ENCODE results near the gene KDM7A. TPM values are rescaled to one million over a fixed set of nuclear protein-coding genes. Genes with fewer than 3 reads are reported as not detected.
"Not testable (repeated sequence)": the region's sequence is repeated elsewhere in the genome, so short reads cannot be mapped to it uniquely, and the experiment has no call there.

KDM7A gene
- total RNA-seq, 4 donors from 2014 or later = 4.1 to 17.5 (median 12.4) TPM

GRCh38 chr7:140206616-140207389 lies 30.0 kb upstream of the KDM7A start:
- TF ChIP-seq CTCF (IDR thresholded peaks at IDR 0.05) = no peak
- TF ChIP-seq POLR2A (IDR thresholded peaks at IDR 0.05) = no peak
- Histone ChIP-seq H3K4me3 (no peak overlapping the region), H3K4me1 (no peaks in the 10 kb centered on the region), H3K36me3 (no peaks in the 10 kb centered on the region), H3K9me3 (no peaks in the 10 kb centered on the region), H3K27me3 (no peaks in the 10 kb centered on the region), H3K27ac (no peak overlapping the region)
- DNase-seq = no peak
- intact Hi-C loops (cut with DNase I; ENCODE audit: low total_unique reads) = no loop called here

DNA sequence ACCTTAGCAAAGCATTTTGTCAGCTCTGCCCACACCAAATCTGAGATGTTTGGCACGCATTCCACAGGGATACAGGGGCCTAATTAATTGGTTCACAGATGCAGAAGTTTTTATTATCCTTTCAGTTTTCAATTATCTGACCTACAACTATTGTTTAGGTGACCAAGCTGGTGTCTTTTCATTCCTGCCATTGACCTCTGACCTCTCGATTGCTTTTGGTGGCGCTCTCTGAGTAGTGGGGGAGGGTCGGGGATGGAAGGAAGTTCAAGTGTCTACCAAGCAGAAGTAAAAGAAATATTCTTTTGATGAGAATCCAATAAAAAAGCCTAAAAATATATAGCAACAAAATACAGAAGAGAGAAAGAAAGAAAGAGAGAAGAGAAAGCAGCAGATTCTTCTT lies 28.8 kb upstream of the KDM7A start:
- DNase-seq = no peak
- no peaks in the 10 kb centered on the region for H3K27me3 ChIP-seq
- intact Hi-C loops (cut with DNase I; ENCODE audit: low total_unique reads) = no loop called here
- no peaks in the 10 kb centered on the region for H3K4me1 ChIP-seq
- no peak overlapping the region for H3K4me3 ChIP-seq
- TF ChIP-seq CTCF (IDR thresholded peaks at IDR 0.05) (no peak), POLR2A (IDR thresholded peaks at IDR 0.05) (no peak)
- no peak overlapping the region for H3K27ac ChIP-seq
- no peaks in the 10 kb centered on the region for H3K9me3 ChIP-seq
- no peaks in the 10 kb centered on the region for H3K36me3 ChIP-seq

DNA sequence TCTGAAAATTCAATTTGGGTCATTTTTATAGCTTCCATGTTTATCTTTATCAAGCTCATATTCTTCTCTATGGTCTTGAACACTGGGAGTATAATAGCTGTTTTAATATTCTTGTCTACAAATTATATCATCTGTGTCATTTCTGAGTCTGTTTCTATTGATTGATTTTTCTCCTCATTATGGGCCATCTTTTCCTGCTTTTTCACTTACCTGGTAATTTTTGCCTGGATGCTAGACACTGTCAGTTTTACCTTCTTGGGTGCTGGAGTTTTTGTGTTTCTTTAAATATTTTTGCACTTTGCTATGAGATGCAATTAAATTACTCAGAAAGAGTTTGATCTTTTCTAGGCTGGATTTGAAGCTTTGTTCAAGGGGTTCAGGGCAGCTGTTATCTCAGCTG lies 26.8 kb upstream of the KDM7A start:
- H3K4me3 ChIP-seq = no peak overlapping the region
- H3K9me3 ChIP-seq = no peaks in the 10 kb centered on the region
- no peaks in the 10 kb centered on the region for H3K27me3 ChIP-seq
- H3K4me1 ChIP-seq = no peaks in the 10 kb centered on the region
- H3K27ac ChIP-seq = no peak overlapping the region
- TF ChIP-seq POLR2A (IDR thresholded peaks at IDR 0.05) (no peak), CTCF (IDR thresholded peaks at IDR 0.05) (no peak)
- intact Hi-C loops (cut with DNase I; ENCODE audit: low total_unique reads) = no loop called here
- no peak for DNase-seq
- no peaks in the 10 kb centered on the region for H3K36me3 ChIP-seq

GRCh38 chr7:140202942-140203341 lies 26.2 kb upstream of the KDM7A start:
- H3K4me1 ChIP-seq; intact Hi-C loops (cut with DNase I; ENCODE audit: low total_unique reads); H3K9me3 ChIP-seq; H3K27me3 ChIP-seq; H3K36me3 ChIP-seq; DNase-seq; H3K27ac ChIP-seq; H3K4me3 ChIP-seq: not testable (repeated sequence)

DNA sequence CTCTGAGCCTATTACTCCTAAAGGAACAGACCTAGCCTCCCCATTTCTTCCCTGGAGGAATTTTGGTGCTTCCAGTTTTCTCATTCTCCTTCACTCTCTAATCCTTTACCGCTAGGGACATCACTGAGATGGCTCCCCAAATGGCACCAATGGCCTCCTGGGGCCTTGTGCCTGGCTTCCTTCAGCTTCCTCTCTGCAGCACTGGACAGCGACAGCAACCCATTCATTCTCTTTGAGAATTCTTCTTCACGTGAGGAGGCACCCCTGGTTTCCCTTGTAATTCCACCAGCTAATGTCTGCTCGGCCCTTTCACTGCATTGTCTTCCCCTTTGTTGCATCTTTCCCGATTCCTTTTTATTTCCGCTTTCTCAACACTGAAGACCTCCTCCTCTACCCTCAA lies 24.6 kb upstream of the KDM7A start:
- Histone ChIP-seq H3K4me3 (no peak overlapping the region), H3K27me3 (no peaks in the 10 kb centered on the region), H3K9me3 (no peaks in the 10 kb centered on the region), H3K36me3 (no peaks in the 10 kb centered on the region), H3K27ac (no peak overlapping the region), H3K4me1 (no peaks in the 10 kb centered on the region)
- no peak for DNase-seq
- TF ChIP-seq POLR2A (IDR thresholded peaks at IDR 0.05) (no peak), CTCF (IDR thresholded peaks at IDR 0.05) (no peak)
- intact Hi-C loops (cut with DNase I; ENCODE audit: low total_unique reads) = no loop called here
